NCI-H2196 treated with DMSO at 0.1 percent for 48 hours (cell line): ENCODE data around the gene CD55.

ENCODE experiments used
- DNase-seq: peaks from one replicate; lab custom pipeline; 2025; ENCODE audit not compliant: unreplicated experiment; lab: John Stamatoyannopoulos, UW

Gene CD55

GRCh38 chr1:207355513-207356295 lies 34.2 kb downstream of the CD55 start:
- DNase-seq = no peak

DNA sequence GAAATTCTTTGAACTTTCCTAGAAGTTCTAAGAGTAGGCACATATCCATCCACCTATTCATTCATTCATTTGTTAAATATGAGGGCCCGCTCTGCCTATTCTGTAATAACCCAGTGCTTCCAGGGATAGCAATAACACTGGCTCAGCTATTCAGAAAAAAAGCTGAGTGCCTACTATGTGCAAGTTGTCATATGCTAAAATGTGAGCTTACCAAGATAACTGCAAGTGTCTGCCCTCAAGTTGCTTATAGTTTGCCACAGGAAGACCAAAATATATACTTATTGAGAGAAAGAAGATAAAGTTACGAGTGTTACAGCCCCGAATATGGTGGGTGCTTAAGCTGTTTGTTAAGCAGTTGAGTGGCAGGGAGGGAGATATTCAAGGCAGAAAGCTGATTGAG lies 39.6 kb downstream of the CD55 start:
- no peak for DNase-seq

- DNase-seq = no peak
Observed at GRCh38 chr1:207361889-207362288, 40.4 kb downstream of the CD55 start.

DNA sequence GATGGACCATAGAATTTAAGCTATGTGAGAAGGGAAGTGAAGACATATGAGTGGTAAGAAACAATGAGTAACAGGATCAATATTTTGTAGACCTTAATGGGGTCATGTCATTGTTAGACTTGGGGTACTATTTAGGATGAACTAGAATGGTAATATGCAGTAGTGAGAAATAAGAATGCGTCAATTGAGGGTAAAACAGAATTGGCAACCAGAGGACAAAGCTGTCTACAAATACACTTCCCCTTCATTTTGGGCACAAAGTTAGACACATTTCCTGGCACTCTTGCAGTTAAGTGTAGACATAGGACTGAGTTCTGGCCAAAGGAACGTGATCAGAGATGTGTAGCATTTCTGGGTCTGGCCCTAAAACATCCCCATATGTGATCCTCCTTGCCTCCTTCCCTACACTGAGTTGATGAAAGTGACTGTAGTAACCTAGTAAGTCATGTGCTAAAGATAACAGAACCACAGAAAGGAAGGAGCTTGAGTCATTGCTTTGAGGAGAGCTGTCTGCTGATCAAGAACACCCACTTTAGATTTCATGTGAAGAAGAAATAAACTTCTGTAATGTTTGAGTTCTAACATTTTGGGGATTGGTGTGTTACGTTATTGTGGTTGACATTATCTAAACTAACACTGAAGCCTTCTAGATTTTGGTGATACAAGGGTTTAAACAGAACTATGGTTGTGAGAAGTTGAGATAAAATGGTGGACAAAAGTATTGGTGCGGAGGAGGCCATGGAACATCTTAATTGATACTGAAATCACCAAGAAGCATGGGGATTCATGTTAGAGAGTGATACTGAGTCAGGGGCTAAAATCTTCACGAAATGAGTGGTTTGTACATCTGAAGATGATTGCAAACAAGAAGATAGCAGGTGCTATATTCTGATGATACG lies 41.7 kb downstream of the CD55 start:
- DNase-seq = no peak

- DNase-seq = no peak
Observed at GRCh38 chr1:207363871-207364270, 42.4 kb downstream of the CD55 start.

GRCh38 chr1:207364614-207365013 lies 43.1 kb downstream of the CD55 start:
- DNase-seq = no peak

GRCh38 chr1:207365063-207365462 lies 43.6 kb downstream of the CD55 start:
- no peak for DNase-seq

GRCh38 chr1:207366022-207366421 lies 44.5 kb downstream of the CD55 start:
- no peak for DNase-seq

DNA sequence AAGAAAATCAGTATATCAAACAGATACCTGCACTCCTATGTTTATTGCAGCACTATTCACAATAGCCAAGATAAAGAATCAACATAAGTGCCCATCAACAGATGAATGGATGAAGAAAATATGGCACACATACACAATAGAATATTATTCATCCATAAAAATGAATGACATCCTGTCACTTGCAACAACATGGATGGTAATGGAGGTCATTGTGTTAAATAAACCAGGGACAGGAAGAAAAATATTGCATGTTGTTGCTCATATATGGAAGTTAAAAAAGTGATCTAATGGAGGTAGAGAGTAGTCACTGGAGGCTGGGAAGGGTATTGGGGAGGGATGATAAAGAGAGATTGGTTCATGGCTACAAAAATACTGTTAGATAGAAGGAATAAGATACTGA lies 67.2 kb downstream of the CD55 start:
- DNase-seq = no peak

GRCh38 chr1:207389728-207390464 lies 68.4 kb downstream of the CD55 start:
- no peak for DNase-seq

DNA sequence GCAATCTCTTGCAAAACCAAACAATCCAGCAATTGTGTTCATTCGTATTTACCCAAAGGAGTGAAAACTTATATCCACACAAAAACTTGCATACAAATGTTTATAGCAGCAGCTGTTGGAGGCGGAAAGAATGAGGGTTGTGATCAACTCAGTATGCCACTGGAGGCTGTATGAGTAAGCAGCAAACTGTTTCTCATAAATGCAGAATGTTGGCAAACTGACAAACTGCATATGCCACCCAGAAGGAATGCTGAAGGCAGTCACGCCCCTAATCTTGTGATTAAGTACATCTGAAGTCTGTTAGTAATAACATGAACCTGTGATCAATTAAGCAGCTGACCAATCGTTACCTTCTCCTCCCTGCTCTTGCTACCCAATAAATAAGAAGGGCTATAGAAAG lies 72.1 kb downstream of the CD55 start:
- DNase-seq = no peak

GRCh38 chr1:207396168-207396746 lies 74.8 kb downstream of the CD55 start:
- no peak for DNase-seq

DNA sequence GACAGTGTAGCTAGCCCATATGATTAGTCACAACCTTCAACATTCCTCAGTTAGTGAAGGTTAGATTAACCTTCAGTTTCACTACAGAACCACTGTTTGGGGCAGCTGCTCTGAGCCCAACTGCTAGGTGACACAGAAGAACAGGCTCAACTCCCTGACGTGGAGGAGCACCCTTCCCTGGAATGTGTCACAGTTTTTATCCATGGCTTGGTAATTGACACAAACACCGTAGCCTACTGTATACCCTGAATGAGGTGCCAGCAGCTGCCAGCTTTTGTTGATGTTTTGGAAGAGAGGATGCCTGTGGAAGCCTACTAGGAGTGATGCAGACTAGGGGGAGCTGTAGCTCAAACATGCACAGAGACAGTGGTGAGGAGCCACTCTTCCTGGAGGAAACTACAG lies 76.0 kb downstream of the CD55 start:
- DNase-seq = no peak

DNA sequence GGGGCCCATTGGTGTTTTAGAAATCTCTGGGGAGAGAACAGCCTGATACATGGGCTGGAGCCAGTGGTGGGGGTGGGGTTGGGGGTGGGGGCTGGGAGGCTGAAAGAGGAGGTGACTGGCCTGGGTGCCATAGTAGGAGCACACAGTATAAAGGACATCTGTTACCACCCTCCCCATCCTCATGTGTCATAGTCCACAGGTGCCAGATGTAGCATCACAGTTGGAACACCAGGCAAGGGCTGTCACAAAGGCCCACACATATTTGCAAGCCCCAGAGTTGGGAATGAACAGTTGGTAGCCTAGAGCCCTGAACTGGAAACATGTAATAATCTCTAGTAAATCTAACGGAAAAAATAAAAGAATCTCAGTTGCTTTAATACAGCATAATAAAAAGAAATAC lies 77.5 kb downstream of the CD55 start:
- DNase-seq = no peak

GRCh38 chr1:207401578-207401977 lies 80.1 kb downstream of the CD55 start:
- no peak for DNase-seq

GRCh38 chr1:207402744-207403143 lies 81.3 kb downstream of the CD55 start:
- DNase-seq = no peak

DNA sequence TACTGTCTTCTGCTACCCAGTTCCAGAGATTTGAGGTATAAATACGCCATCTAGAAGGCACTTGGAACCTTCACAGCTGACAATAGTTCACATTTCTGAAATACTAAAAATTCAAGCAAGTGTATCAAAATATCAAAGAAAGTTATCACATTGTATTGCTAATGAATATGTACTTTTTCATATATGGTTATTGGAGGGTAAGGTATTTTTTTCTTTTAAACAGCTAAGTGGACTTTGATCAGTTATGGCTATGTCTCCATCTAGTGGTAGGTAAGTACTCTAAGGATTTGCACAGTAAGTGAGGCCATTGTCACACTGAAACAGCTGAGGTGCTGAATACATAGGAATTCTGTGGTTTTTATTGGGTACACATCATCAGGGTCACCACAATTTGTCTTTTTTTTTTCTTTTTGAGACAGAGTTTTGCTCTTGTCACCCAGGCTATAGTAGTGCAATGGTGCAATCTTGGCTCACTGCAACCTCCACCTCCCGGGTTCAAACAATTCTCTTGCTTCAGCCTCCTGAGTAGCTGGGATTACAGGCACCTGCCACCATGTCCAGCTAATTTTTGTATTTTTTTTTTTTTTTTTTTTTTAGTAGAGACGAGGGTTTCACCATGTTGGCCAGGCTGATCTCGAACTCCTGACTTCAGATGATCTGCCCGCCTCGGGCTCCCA lies 83.5 kb downstream of the CD55 start:
- peak; percentile 50 for DNase-seq

DNA sequence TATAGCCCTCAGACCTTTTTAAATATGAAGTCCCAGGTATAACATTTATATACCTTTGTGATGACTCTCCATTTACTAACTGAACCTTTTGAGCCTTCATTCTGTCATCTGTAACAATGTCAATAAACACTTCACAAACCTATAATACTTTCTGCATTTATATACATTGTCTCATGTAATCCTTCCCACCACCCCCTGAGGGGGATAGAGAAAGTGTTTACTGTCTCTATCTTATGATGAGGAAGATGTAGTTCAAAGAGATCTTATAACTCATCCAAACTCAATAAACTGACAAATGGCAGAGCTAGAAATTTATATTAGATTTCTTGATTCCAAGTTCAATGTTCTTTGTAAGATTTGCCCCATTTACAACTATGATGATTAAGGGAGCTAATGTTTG lies 84.3 kb downstream of the CD55 start:
- no peak for DNase-seq

GRCh38 chr1:207407655-207408260 lies 86.3 kb downstream of the CD55 start:
- no peak for DNase-seq
